GM06990 (cell line): Measurements from ENCODE around the gene KLHL36.

Experiments used
- DNase-seq: peaks from one replicate; pipeline ENCODE4 v3.0.0-alpha.2; 2011; ENCODE audit not compliant: insufficient read length; ENCODE audit errors: extremely low read depth
- H3K27me3 ChIP-seq: replicated peaks from 2 replicates; pipeline ENCODE4 v1.6.0; 2011; ENCODE audit warnings: low read length; ENCODE audit not compliant: control insufficient read depth, insufficient read depth
- H3K36me3 ChIP-seq: 2 replicates; pipeline ENCODE4 v1.5.1; 2011; ENCODE audit warnings: low read length; ENCODE audit not compliant: control insufficient read depth, insufficient read depth
- H3K4me3 ChIP-seq: replicated peaks from 2 replicates; pipeline ENCODE4 v1.5.1; 2011; ENCODE audit warnings: low read depth, mild to moderate bottlenecking, control low read depth, low read length
- CTCF ChIP-seq: IDR thresholded peaks from 2 replicates; pipeline ENCODE4 v1.5.1; 2011; ENCODE audit warnings: low read length, control low read depth, mild to moderate bottlenecking, inconsistent platforms; ENCODE audit not compliant: insufficient read depth, poor library complexity, severe bottlenecking

KLHL36 gene

GRCh38 chr16:84608282-84608681 is 40.0 kb upstream of the KLHL36 start:
- no peak for DNase-seq
- Histone ChIP-seq H3K36me3 (peaks cover 12% of the 10 kb centered on the region), H3K4me3 (peak overlapping the region; percentile 27; the same call in 1 of the 2 replicates), H3K27me3 (no peaks in the 10 kb centered on the region)
- no peak for TF ChIP-seq CTCF

GRCh38 chr16:84609563-84610177 is 38.6 kb upstream of the KLHL36 start:
- Histone ChIP-seq H3K36me3 (peaks cover 19% of the 10 kb centered on the region), H3K27me3 (no peaks in the 10 kb centered on the region), H3K4me3 (no peak overlapping the region)
- no peak for DNase-seq
- TF ChIP-seq CTCF: no peak

DNA sequence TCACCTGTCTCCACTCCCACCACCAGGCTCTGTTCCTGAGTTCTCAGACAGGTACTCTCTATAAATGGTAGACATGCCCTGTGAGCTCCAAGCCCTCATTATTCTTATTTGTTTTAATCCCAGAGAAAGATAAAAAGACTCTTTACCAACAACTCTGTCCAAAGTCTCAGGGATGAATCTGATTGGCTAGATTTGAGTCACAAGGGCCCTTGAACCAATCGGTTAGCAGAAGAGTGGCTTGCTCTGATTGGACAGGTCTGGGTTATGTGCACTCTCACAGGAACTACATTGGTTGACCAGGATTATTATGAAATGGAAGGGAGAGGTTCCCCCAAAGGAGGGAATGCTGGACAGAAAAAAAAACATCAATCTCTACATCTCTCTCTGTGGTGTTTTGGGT is 37.9 kb upstream of the KLHL36 start:
- TF ChIP-seq CTCF: no peak
- no peak for DNase-seq
- Histone ChIP-seq H3K27me3 (no peaks in the 10 kb centered on the region), H3K4me3 (no peak overlapping the region), H3K36me3 (peaks cover 23% of the 10 kb centered on the region)

DNA sequence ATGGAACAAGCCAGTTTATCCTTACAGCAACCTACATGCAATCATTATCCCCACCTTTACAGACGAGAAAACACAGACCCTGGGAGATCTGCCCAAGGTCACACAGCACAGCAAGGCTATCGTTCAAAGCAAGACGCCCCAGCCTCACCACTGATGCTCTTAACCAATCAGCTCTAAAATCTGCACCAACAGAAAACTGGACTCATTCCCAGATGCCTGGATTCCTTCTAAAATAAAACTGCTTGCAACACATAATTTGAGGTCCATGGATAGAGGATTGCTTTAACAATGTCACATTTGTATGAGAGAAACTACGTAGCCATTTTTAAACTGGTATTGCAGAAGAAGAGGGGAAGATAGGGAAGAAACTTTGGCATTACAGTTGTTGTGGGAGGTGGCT is 37.3 kb upstream of the KLHL36 start:
- TF ChIP-seq CTCF: no peak
- no peaks in the 10 kb centered on the region for H3K27me3 ChIP-seq
- no peak overlapping the region for H3K4me3 ChIP-seq
- H3K36me3 ChIP-seq: peaks cover 25% of the 10 kb centered on the region
- DNase-seq: no peak

GRCh38 chr16:84612686-84613085 is 35.6 kb upstream of the KLHL36 start:
- peaks cover 22% of the 10 kb centered on the region for H3K36me3 ChIP-seq
- no peaks in the 10 kb centered on the region for H3K27me3 ChIP-seq
- DNase-seq: no peak
- TF ChIP-seq CTCF: no peak
- H3K4me3 ChIP-seq: no peak overlapping the region

DNA sequence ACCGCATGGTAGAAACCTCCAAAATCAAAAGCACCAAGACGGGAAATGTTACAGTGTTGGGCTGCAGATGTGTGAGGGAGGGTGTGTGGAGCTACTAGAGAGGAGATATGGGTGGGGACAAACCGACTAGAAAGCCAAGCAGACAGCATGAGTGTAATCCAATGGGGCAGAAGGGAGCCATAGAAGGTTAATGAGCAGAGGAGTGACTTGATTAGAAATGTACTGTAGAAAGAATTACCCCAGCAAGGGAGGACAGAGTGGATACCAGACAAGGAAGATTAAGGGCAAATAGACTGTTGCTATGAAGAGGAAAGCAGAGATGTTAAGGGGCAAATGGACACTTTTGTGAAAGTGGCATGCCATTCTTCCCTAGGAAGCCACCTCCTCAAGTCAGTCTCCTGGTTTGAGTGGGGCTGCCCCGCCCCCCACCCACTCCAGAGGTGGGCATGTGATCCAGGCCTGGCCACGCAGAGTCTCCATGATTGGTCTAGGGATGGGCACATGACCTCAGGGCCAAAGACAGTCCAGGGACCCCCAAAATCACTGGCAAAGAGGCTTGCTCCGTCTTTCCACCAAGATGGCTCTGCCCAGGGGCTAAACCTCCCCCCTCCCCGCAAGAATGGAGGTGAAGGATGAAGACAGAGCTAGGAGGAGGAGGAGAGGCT is 34.8 kb upstream of the KLHL36 start:
- H3K4me3 ChIP-seq: no peak overlapping the region
- DNase-seq: no peak
- TF ChIP-seq CTCF: no peak
- H3K36me3 ChIP-seq: peaks cover 22% of the 10 kb centered on the region
- H3K27me3 ChIP-seq: no peaks in the 10 kb centered on the region
